Endodermal cell (in vitro differentiated cells): ENCODE data around the gene NXPH4. TPM values are rescaled to one million over a fixed set of nuclear protein-coding genes. Genes with fewer than 3 reads are reported as not detected.
A peak's percentile ranks its signal among the peaks of the same experiment; 100 is the strongest.

Source experiments
- DNase-seq: peaks from one replicate; pipeline ENCODE4 v3.0.0-alpha.2; 2017
- H3K27ac ChIP-seq: 2 replicates; pipeline ENCODE4 v1.5.1; 2013; ENCODE audit warnings: mild to moderate bottlenecking, low read depth, low read length, moderate library complexity
- H3K27me3 ChIP-seq: 2 replicates; pipeline ENCODE4 v1.6.1; 2013; ENCODE audit warnings: mild to moderate bottlenecking, low read length, moderate library complexity; ENCODE audit not compliant: insufficient read depth, control insufficient read depth, poor library complexity, severe bottlenecking
- H3K36me3 ChIP-seq: 2 replicates; pipeline ENCODE4 v1.7.0; 2013; ENCODE audit warnings: mild to moderate bottlenecking, low read length, moderate library complexity; ENCODE audit not compliant: control insufficient read depth, insufficient read depth
- H3K4me1 ChIP-seq: one replicate; pipeline ENCODE4 v1.7.0; 2013; ENCODE audit warnings: low read length; ENCODE audit not compliant: control insufficient read depth, insufficient read depth
- H3K4me3 ChIP-seq: 2 replicates; pipeline ENCODE4 v1.5.1; 2013; ENCODE audit warnings: mild to moderate bottlenecking, low read length, moderate library complexity
- H3K9ac ChIP-seq: 2 replicates; pipeline ENCODE4 v1.6.1; 2013; ENCODE audit warnings: mild to moderate bottlenecking, low read length, moderate library complexity; ENCODE audit not compliant: poor library complexity, severe bottlenecking; ENCODE audit errors: extremely low read depth
- H3K9me3 ChIP-seq: 2 replicates; pipeline ENCODE4 v1.6.1; 2013; ENCODE audit warnings: mild to moderate bottlenecking, low read length, moderate library complexity; ENCODE audit not compliant: control insufficient read depth
- H3K27ac Mint-ChIP-seq: 2 replicates; pipeline ENCODE4 v1.8.0; 2020; ENCODE audit warnings: mixed read lengths
- H3K27me3 Mint-ChIP-seq: 2 replicates; pipeline ENCODE4 v1.8.0; 2021; ENCODE audit warnings: mild to moderate bottlenecking, mixed read lengths; ENCODE audit not compliant: insufficient read depth
- H3K36me3 Mint-ChIP-seq: 2 replicates; pipeline ENCODE4 v1.8.0; 2020; ENCODE audit warnings: low read depth, mixed read lengths
- H3K4me1 Mint-ChIP-seq: 2 replicates; pipeline ENCODE4 v1.8.0; 2020; ENCODE audit warnings: mixed read lengths
- H3K4me3 Mint-ChIP-seq: 2 replicates; pipeline ENCODE4 v1.8.0; 2020; ENCODE audit warnings: mild to moderate bottlenecking, moderate library complexity, mixed read lengths
- H3K9me3 Mint-ChIP-seq: 2 replicates; pipeline ENCODE4 v1.8.0; 2020; ENCODE audit warnings: mild to moderate bottlenecking, mixed read lengths
- CTCF ChIP-seq: fragments of 200-600 bp; sonication (generic); conservative IDR thresholded peaks from 2 replicates; pipeline ENCODE4 v1.5.0; 2021; ENCODE audit warnings: antibody characterized with exemption, mild to moderate bottlenecking
- WGBS, 2 experiments: methylation state at CpG; one replicate each; pipeline versions ENCODE4 v1.1.5 to v1.1.7; 2013; ENCODE audit warnings: missing lambda C conversion rate in 2 of 2, mixed read lengths in 1 of 2; ENCODE audit not compliant: insufficient coverage in 1 of 2, insufficient read length in 1 of 2; 5-methylcytosine and 5-hydroxymethylcytosine counted together
- total RNA-seq, 2 donors: library from RNA; stranded (reverse); fragmentation: NEBNext Ultra II Directional in 1 of 2; extraction: Animal tissue kit (Norgen Biotek cat#: 25700) in 1 of 2; gene quantifications; 2 replicates in 1 of 2; 3 replicates in 1 of 2; pipeline ENCODE4 v1.2.1, GENCODE V29; 2021

Gene NXPH4
- total RNA-seq, 2 donors from 2014 or later = 0.31 to 1.1 TPM

DNA sequence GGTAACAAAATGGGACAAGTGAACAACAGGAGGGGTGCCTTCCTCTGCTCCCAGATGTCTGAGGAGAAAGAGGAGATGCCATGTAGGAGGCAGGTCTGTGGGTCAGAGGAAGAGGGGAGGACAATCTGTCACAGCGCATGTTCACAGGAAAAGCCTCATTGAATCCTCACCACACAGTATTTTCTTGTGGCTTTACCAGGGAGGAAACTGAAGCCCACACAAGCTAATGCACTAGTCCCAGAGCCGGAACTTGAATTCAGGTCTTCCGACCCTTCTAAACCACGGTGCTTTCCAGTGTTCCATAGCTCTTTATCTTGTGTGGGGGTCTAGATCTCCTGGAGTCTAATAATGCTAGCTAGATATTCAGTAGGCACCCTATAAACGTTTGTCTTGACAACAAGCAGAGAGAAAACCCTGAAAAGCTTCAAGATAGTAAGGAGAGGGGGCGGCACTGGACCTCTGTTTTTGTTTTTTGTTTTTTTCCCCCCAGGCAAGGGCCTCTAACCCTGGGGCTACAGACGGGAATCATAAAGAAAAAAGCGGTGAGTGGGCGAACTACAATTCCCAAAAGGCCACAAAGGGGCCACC lies 12.5 kb downstream of the NXPH4 start:
- DNase-seq = no peak
- H3K4me3 ChIP-seq = peak overlapping the region; percentile 89
- peaks cover 10% of the 10 kb centered on the region for H3K4me1 ChIP-seq
- H3K9me3 Mint-ChIP-seq = no peaks in the 10 kb centered on the region
- H3K36me3 Mint-ChIP-seq = peaks cover 33% of the 10 kb centered on the region
- peaks cover 41% of the 10 kb centered on the region for H3K27me3 Mint-ChIP-seq
- H3K4me1 Mint-ChIP-seq = peaks cover 24% of the 10 kb centered on the region
- H3K9ac ChIP-seq = peak overlapping the region; percentile 91
- TF ChIP-seq CTCF = peak; percentile 36
- WGBS, 2 experiments = 22 to 25% methylated on average over 7 to 9 of the region's 9 CpGs
- H3K36me3 ChIP-seq = peaks cover 34% of the 10 kb centered on the region
- H3K9me3 ChIP-seq = no peaks in the 10 kb centered on the region
- H3K4me3 Mint-ChIP-seq = peak overlapping the region; percentile 98
- H3K27ac Mint-ChIP-seq = peak overlapping the region; percentile 100
- peaks cover 40% of the 10 kb centered on the region for H3K27me3 ChIP-seq
- no peak overlapping the region for H3K27ac ChIP-seq

DNA sequence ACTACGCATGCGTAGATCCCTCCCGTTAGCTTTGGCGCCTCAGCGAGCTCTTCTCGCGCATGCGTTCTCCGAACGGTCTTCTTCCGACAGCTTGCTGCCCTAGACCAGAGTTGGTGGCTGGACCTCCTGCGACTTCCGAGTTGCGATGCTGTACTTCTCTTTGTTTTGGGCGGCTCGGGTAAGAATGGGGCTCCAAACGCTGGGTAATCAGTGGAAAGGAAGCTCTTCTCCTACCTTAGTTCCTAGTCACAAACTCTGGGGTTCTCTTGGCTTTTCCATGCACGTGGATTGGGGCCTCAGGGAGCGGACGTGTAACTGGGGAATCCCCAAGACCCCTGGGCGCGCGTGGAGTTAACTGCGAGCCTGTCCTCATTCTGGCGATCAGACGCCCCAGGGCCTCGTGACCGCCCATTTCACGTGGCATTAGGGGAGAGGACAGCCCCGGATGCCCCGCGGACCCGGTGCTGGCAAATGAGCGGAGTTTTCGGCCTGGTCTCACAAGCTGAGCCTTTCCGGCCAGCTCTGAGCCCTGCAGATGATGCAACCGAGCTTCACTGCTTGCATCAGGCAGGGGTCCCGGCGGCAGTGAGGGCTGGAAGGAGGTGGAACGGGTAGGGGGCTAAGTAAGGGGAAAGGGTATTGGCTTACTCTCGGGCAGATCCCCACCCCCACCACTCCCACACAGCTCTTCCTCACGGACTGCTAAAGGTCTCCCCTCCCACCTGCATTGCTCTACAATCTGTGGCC lies 13.2 kb downstream of the NXPH4 start, which contains the start of gene SHMT2:
Gene SHMT2, plus strand, starts transcription at position 78 of the 747 bp plus-strand sequence. Its CDS starts 68 bp downstream, at position 146.
- Mint-ChIP-seq H3K27ac (peak within 1 kb of the TSS; percentile 100), H3K9me3 (no peaks in the 10 kb centered on the region), H3K27me3 (peaks cover 39% of the 10 kb centered on the region), H3K4me3 (peak within 1 kb of the TSS; percentile 98), H3K4me1 (peaks cover 24% of the 10 kb centered on the region), H3K36me3 (peaks cover 40% of the 10 kb centered on the region)
- TF ChIP-seq CTCF = no peak
- Histone ChIP-seq H3K9ac (peak within 1 kb of the TSS; percentile 91), H3K9me3 (no peaks in the 10 kb centered on the region), H3K27me3 (peaks cover 39% of the 10 kb centered on the region), H3K27ac (peak within 1 kb of the TSS; percentile 89), H3K4me1 (peaks cover 10% of the 10 kb centered on the region), H3K4me3 (peak within 1 kb of the TSS; percentile 89), H3K36me3 (peaks cover 41% of the 10 kb centered on the region)
- WGBS, 2 experiments = 0% methylated on average over 24 to 41 of the region's 42 CpGs
- peak; percentile 99 for DNase-seq

- Histone ChIP-seq H3K4me3 (peak overlapping the region; percentile 89), H3K27me3 (peaks cover 39% of the 10 kb centered on the region), H3K27ac (peak overlapping the region; percentile 87), H3K36me3 (peaks cover 41% of the 10 kb centered on the region), H3K9me3 (no peaks in the 10 kb centered on the region), H3K4me1 (peaks cover 10% of the 10 kb centered on the region), H3K9ac (peak overlapping the region; percentile 91)
- Mint-ChIP-seq H3K36me3 (peaks cover 40% of the 10 kb centered on the region), H3K4me1 (peaks cover 24% of the 10 kb centered on the region), H3K27me3 (peaks cover 36% of the 10 kb centered on the region), H3K4me3 (peak overlapping the region; percentile 98), H3K27ac (peak overlapping the region; percentile 100), H3K9me3 (no peaks in the 10 kb centered on the region)
- 58 to 73% methylated on average over 5 to 10 of the region's 10 CpGs for WGBS, 2 experiments
- no peak for DNase-seq
- no peak for TF ChIP-seq CTCF
These were observed 14.0 kb downstream of the NXPH4 start for GRCh38 chr12:57230381-57231155.
